Suppressor macrophage treated with lipopolysaccharide for 4 hours (primary cell): ENCODE results near the gene ACOT8.
"Not testable (repeated sequence)": the region's sequence is repeated elsewhere in the genome, so short reads cannot be mapped to it uniquely, and the experiment has no call there.

Experiments used
- DNase-seq: peaks from one replicate; pipeline ENCODE4 v3.0.0-alpha.2; 2020

The ACOT8 gene

GRCh38 chr20:45823949-45824835 lies 33.0 kb downstream of the ACOT8 start:
- peak; percentile 30 for DNase-seq

GRCh38 chr20:45822857-45823256 lies 34.3 kb downstream of the ACOT8 start:
- DNase-seq = no peak

- no peak for DNase-seq
These were observed 35.2 kb downstream of the ACOT8 start for GRCh38 chr20:45821947-45822346.

GRCh38 chr20:45819466-45819865 lies 37.7 kb downstream of the ACOT8 start:
- no peak for DNase-seq

- DNase-seq = no peak
These were observed 39.0 kb downstream of the ACOT8 start for GRCh38 chr20:45818239-45818638.

- no peak for DNase-seq
These were observed 39.6 kb downstream of the ACOT8 start for GRCh38 chr20:45817376-45818194.

GRCh38 chr20:45816951-45817350 lies 40.2 kb downstream of the ACOT8 start:
- DNase-seq = no peak

GRCh38 chr20:45814314-45814713 lies 42.9 kb downstream of the ACOT8 start:
- no peak for DNase-seq

- DNase-seq = no peak
These were observed 43.7 kb downstream of the ACOT8 start for GRCh38 chr20:45813489-45813888.

GRCh38 chr20:45813006-45813340 lies 44.2 kb downstream of the ACOT8 start:
- DNase-seq = no peak

GRCh38 chr20:45812157-45813005 lies 44.8 kb downstream of the ACOT8 start, which contains the start of gene UBE2C:
Gene UBE2C (plus strand): TSS chr20:45812644. CDS start chr20:45812696, 52 bp downstream.
- peak; percentile 96 for DNase-seq

GRCh38 chr20:45810191-45810970 lies 46.8 kb downstream of the ACOT8 start:
- DNase-seq = no peak

- no peak for DNase-seq
These were observed 55.3 kb downstream of the ACOT8 start for GRCh38 chr20:45801851-45802250.

- peak; percentile 69 for DNase-seq
These were observed 58.1 kb downstream of the ACOT8 start for GRCh38 chr20:45798935-45799642.

GRCh38 chr20:45797955-45798354 lies 59.2 kb downstream of the ACOT8 start:
- not testable (repeated sequence) for DNase-seq

GRCh38 chr20:45797510-45797909 lies 59.7 kb downstream of the ACOT8 start:
- DNase-seq = not testable (repeated sequence)

- DNase-seq = no peak
These were observed 60.7 kb downstream of the ACOT8 start for GRCh38 chr20:45796337-45797065.

- peak; percentile 73 for DNase-seq
These were observed 64.7 kb downstream of the ACOT8 start for GRCh38 chr20:45792317-45793118.
